Measurements from ENCODE around the gene CADPS. TPM values are rescaled to one million over a fixed set of nuclear protein-coding genes. Genes with fewer than 3 reads are reported as not detected.

The CADPS gene
- total RNA-seq, 4 donors from 2014 or later, result 0.82 to 13.2 TPM; not detected in 2

- DNase-seq, result no peak
- no peaks in the 10 kb centered on the region for H3K27me3 ChIP-seq
- no peak for TF ChIP-seq CTCF (IDR thresholded peaks at IDR 0.05)
- no peak for TF ChIP-seq POLR2A (IDR thresholded peaks at IDR 0.05)
- H3K4me1 ChIP-seq, result no peaks in the 10 kb centered on the region
- no peaks in the 10 kb centered on the region for H3K9me3 ChIP-seq
- H3K27ac ChIP-seq, result no peak overlapping the region
- no peak overlapping the region for H3K4me3 ChIP-seq
- intact Hi-C loops (cut with DNase I; ENCODE audit: low total_unique reads), result no loop called here
- no peaks in the 10 kb centered on the region for H3K36me3 ChIP-seq
Measured at GRCh38 chr3:62771331-62772072, 103.7 kb downstream of the CADPS start.

GRCh38 chr3:62768896-62769295 lies 106.3 kb downstream of the CADPS start:
- TF ChIP-seq POLR2A (IDR thresholded peaks at IDR 0.05) (no peak), CTCF (IDR thresholded peaks at IDR 0.05) (no peak)
- Histone ChIP-seq H3K4me3 (no peak overlapping the region), H3K27me3 (no peaks in the 10 kb centered on the region), H3K4me1 (no peaks in the 10 kb centered on the region), H3K9me3 (no peaks in the 10 kb centered on the region), H3K36me3 (no peaks in the 10 kb centered on the region), H3K27ac (no peak overlapping the region)
- no peak for DNase-seq
- intact Hi-C loops (cut with DNase I; ENCODE audit: low total_unique reads), result no loop called here

GRCh38 chr3:62761711-62762110 lies 113.5 kb downstream of the CADPS start:
- Histone ChIP-seq H3K4me3 (no peak overlapping the region), H3K9me3 (no peaks in the 10 kb centered on the region), H3K27ac (no peak overlapping the region), H3K36me3 (no peaks in the 10 kb centered on the region), H3K27me3 (no peaks in the 10 kb centered on the region), H3K4me1 (no peaks in the 10 kb centered on the region)
- TF ChIP-seq CTCF (IDR thresholded peaks at IDR 0.05) (no peak), POLR2A (IDR thresholded peaks at IDR 0.05) (no peak)
- no peak for DNase-seq
- intact Hi-C loops (cut with DNase I; ENCODE audit: low total_unique reads), result no loop called here

GRCh38 chr3:62761311-62761710 lies 113.9 kb downstream of the CADPS start:
- intact Hi-C loops (cut with DNase I; ENCODE audit: low total_unique reads), result no loop called here
- Histone ChIP-seq H3K4me1 (no peaks in the 10 kb centered on the region), H3K27ac (no peak overlapping the region), H3K27me3 (no peaks in the 10 kb centered on the region), H3K36me3 (no peaks in the 10 kb centered on the region), H3K4me3 (no peak overlapping the region), H3K9me3 (no peaks in the 10 kb centered on the region)
- TF ChIP-seq CTCF (IDR thresholded peaks at IDR 0.05), result no peak
- TF ChIP-seq POLR2A (IDR thresholded peaks at IDR 0.05), result no peak
- no peak for DNase-seq

GRCh38 chr3:62758296-62759066 lies 116.7 kb downstream of the CADPS start:
- intact Hi-C loops (cut with DNase I; ENCODE audit: low total_unique reads), result no loop called here
- H3K4me3 ChIP-seq, result no peak overlapping the region
- H3K27me3 ChIP-seq, result no peaks in the 10 kb centered on the region
- no peak overlapping the region for H3K27ac ChIP-seq
- TF ChIP-seq CTCF (IDR thresholded peaks at IDR 0.05) (no peak), POLR2A (IDR thresholded peaks at IDR 0.05) (no peak)
- DNase-seq, result no peak
- no peaks in the 10 kb centered on the region for H3K9me3 ChIP-seq
- no peaks in the 10 kb centered on the region for H3K36me3 ChIP-seq
- no peaks in the 10 kb centered on the region for H3K4me1 ChIP-seq
